H1 (cell line): ENCODE data around the gene RERE. TPM values are rescaled to one million over a fixed set of nuclear protein-coding genes. Genes with fewer than 3 reads are reported as not detected.

Experiments
- HDAC6 ChIP-seq: IDR thresholded peaks from one replicate; pipeline ENCODE4 v1.7.1; 2012; ENCODE audit warnings: low read depth, mild to moderate bottlenecking, inconsistent platforms, low read length, moderate library complexity
- polyA plus RNA-seq, 7 experiments: library from polyadenylated mRNA; depleted of rRNA in 3 of 7; stranded (reverse) in 5 of 7; unstranded in 2 of 7; fragments of >200 nt in 5 of 7; fragments of 200-250 nt in 2 of 7; gene quantifications; 1 replicate in 5 of 7; 2 replicates in 1 of 7; 4 replicates in 1 of 7; pipeline versions ENCODE4 v1.2.1 to v1.2.3, GENCODE V29; 2011 to 2013; ENCODE audit warnings: missing spikeins in 2 of 7, mixed read lengths in 2 of 7
- total RNA-seq: library from RNA; stranded (reverse); fragmentation: NEBNext Ultra II Directional; extraction: Animal tissue kit (Norgen Biotek cat#: 25700); gene quantifications from 2 replicates; pipeline ENCODE4 v1.2.1, GENCODE V29; 2021

RERE gene
- total and polyA plus RNA-seq, 2 of the 8 experiments (the other 6 are each of a cell fraction or from before 2014, with no cell fraction given), result 15.3 to 142 TPM

- TF ChIP-seq HDAC6, result no peak
Measured at GRCh38 chr1:8394456-8395321, 422.8 kb downstream of the RERE start (continued).
